Bone marrow (tissue), 2 donors: ENCODE results near the gene IFI44.

ENCODE experiments used
- DNase-seq, 2 donors: peaks; one replicate each; lab custom pipeline; 2025; lab: John Stamatoyannopoulos, UW

IFI44 gene, protein sequence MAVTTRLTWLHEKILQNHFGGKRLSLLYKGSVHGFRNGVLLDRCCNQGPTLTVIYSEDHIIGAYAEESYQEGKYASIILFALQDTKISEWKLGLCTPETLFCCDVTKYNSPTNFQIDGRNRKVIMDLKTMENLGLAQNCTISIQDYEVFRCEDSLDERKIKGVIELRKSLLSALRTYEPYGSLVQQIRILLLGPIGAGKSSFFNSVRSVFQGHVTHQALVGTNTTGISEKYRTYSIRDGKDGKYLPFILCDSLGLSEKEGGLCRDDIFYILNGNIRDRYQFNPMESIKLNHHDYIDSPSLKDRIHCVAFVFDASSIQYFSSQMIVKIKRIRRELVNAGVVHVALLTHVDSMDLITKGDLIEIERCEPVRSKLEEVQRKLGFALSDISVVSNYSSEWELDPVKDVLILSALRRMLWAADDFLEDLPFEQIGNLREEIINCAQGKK

DNA sequence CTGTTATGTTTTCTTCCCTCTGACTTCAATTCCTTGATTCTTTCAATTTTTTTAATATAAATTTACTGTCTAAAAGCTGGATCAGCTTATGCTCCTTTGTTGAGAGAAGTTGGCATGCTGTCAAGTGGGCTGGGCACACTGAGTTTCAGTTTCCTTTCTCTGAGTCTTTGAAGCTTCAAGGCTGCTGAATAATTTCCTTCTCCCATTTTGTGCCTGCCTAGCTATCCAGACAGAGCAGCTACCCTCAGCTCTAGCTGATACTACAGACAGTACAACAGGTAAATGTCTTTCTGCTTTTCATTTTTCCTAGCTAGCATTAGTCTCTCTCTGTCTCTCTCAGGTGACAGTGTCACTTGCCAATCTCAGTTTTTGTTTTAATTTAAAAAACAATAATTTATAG, at the start of gene IFI44:
IFI44 (plus strand) TSS at position 204 of the 400 bp plus-strand sequence. CDS start 365 bp downstream, outside the sequence.
- peak in 1 of 2 donors; percentile 81 for DNase-seq

DNA sequence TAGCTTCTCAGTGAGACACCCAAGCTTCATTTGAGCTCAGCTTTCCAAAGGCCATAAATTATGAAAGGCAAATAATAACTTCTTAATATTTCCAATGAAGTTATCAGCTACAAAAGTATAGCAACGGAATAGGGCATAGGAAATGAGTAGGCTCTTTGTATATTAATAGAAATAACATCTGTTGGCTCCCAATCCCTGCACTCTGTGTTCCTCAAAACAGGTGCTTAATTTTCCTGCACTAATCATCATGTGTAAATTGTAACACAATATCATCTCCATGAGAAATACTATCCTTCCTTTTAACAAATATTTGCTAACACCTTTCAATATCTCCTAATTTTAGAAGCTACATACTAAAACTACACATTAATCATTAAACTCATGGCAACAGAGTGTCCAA, 48.6 kb upstream of the IFI44 start:
- DNase-seq: no peak

DNA sequence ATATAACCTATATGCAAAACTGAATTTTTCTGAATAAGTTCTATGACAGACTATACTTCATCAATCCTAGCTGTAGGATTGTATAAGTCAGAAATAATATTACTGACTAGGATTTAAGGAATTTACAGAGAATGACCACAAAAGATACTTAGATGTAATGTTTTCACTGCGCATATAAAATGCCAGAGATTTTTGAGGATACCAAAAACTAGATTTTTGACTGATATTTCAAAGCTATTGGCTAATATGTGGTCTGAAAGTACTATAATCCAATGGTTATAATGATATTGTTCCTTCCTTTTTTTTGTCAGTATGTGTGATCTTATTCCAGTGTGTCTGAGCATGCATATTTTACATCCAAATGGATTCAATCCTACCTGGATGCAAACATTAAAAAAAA, 46.4 kb upstream of the IFI44 start:
- no peak for DNase-seq

DNA sequence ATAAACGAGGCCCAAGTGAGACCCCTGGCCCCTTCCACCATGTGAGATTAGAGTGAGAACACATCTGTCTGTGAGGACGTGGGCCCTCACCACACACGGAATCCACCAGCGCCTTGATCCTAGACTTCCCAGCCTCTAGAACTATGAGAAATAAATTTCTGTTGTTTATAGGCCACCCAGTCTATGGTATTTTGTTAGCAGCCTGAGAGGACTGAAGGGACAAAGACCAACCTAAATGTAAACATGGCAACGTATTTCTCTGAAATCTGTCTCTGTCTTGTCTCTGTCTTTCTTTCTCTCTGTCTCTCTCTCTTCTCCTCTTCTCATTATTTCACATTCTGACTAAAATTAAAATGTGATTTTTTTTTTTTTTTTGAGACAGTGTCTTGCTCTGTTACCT, 45.0 kb upstream of the IFI44 start:
- DNase-seq: no peak

DNA sequence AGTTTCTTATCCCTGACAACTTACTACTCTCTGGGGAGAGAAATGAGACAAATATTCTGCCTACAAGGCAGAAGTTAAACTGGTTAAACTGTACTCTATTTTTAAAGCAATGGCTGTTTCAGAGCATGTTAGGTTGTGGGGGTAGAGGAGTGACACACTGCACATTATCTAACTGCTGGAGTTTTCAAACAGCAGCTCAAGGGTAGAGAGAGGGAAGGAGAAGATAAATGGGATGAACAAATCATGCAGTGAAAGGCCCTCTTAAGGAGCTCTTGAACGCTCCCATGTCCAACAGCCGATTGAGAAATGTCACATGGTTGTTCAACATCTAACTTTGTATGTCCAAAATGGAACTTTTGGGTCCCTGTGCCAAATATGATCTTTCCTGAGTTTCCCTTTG, 43.4 kb upstream of the IFI44 start:
- no peak for DNase-seq

DNA sequence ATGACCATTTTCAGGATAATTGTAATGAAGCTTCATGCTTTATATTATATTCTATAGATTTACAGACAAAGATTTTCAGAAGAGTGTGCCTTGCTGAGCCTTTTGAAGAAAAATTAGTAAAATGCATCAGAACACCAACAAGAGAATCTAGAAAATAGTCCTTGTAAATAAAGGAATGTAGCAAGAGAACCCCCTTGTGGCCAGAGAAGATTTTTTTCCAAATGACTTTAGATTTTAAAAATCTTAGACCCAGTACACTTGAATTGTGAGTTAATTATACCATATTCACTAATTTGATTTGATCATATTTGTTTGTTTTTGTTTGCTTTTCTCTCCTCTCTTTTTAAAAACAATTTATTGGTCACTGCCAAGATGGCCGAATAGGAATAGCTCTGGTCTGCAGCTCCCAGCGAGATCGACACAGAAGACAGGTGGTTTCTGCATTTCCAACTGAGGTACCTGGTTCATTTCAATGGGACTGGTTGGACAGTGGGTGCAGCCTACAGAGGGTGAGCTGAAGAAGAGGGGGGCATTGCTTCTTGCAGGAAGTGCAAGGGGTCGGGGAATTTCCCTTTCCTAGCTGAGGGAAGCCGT, 42.2 kb upstream of the IFI44 start:
- DNase-seq: no peak

DNA sequence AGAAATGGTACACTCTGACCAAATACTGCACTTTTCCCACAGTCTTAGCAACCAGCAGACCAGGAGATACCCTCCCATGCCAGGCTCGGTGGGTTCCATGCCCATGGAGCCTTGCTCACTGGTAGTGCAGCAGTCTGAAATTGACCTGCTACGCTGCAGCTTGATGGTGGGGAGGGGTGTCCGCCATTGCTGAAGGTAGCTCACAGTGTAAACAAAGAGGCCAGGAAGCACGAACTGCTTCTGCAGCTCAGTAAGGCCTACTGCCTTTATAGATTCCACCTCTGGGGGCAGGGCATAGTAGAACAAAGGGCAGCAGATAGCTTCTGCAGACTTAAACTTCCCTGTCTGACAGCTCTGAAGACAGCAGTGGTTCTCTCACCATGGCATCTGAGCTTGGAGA, 41.7 kb upstream of the IFI44 start:
- DNase-seq: no peak

DNA sequence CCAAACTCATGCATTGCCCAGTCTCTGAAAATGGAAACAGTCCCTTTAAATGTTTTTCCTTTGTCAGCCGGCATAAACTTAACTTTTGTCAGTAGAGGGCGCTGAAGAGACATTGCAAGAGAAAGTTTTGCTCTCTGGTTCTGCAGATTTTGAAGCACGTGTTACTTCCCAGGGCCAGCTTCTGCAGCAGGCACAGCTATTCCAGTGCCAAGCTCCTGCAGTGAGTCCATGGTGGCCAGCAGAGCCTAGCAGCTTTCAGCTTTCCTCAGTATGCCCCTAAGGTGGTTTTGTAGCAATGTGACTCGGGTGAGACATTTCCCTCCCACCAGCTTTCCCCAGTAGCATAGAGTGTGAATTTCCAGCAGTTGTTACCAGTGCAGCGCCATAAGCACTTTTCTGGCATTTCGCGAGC, 32.0 kb upstream of the IFI44 start:
- DNase-seq: peak in 1 of 2 donors; percentile 73

DNA sequence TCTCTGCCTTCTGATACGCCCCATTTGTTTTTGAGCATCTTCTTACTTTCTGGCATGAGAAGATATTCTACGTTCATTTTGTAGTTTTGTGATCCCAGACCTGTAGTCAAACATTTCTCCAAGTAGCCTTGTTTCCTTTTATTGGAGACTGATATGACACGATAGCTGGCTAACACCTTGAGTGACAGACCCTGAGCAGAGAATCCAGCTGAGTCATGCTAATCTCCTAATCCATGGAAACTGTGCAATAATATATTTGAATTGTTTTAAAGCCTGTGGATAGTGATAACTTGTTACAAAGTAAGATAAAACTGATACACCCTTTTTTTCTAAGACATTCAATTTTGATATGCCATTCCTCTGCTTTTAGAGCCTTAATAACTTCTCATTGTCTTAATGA, 30.6 kb upstream of the IFI44 start:
- DNase-seq: no peak

DNA sequence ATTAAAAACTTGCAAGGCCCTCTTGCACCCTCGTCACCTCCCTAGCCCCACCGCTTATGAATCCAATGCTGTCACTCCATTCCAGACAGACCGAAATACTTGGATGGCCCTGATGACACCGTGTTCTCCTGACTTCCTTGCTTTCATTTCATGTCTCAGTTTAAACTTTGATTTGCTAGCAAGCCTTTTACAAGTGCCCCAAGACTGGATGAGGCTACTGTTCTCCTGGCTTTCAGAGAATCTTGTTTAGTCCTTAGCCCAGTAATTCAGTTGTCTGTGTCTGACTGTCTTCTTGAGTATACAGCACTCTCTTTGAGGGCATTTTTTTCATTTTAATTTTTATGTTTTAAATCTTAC, 30.2 kb upstream of the IFI44 start:
- no peak for DNase-seq

DNA sequence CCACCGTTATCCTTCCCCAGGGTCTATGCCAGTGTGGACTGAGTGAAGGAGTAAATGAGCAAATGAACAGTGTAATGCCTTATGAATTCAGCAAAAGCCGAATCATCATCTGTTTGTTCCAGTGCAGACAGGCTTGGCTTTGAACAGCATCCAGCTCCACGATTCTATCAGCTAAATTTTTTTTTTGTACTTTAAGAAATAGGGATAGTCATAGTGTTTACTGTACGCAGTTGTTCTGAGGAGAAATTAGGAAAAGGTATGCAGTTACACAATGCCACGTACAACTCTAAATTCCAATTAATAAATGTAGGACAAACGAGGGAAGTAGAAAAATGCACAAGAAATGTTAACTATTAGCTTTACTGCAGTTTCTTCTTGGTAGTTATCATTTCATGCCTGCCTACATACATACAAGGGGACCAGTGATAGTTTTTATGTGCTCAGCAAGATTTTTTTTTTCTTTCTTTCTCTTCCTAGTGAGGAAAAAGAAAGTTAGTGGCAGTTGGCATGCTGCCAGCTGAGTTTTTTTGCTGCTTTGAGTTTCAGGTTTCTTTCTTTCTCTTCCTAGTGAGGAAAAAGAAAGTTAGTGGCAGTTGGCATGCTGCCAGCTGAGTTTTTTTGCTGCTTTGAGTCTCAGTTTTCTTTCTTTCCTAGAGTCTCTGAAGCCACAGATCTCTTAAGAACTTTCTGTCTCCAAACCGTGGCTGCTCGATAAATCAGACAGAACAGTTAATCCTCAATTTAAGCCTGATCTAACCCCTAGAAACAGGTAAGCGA, 29.6 kb upstream of the IFI44 start, which contains the start of gene IFI44L:
IFI44L (plus strand) TSS at position 646 of the 777 bp plus-strand sequence. CDS start 7,468 bp downstream, outside the sequence.
- DNase-seq: peak in 1 of 2 donors; percentile 56

DNA sequence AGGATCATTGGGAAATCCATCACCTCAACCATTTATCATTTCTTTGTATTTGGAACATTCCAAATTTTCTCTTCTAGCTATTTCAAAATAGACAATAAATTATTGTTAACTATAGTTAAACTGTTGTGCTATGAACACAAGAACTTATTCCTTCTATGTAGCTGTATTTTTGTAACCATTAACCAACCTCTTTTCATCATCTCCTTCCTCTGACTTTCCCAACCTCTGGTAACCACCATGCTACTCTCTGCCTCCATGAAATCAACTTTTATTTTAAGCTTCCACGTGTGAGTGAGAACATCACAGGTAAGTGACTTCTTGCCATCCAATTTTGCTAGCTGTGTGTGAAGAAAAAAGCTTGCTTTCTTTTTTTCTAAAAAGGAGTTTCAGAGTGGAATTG, 29.0 kb upstream of the IFI44 start:
- DNase-seq: no peak

DNA sequence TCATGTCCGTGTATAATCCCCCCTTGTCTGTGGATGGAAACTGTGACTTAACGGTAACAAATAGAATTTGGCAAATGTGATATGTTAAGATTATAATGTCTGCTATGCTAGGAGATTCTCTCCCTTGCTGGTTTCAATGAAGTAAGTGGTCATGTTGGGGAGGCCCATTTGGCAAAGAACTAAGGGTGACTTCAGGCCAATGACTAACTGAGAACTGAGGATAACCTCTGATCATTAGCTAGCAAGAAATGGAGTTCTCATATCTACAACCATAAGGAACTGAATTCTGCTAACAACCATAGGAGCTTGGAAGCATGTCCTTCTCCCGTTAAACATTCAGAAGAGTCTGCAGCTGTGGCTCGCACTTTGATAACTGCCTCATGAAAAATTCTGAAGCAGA, 27.1 kb upstream of the IFI44 start:
- no peak for DNase-seq

DNA sequence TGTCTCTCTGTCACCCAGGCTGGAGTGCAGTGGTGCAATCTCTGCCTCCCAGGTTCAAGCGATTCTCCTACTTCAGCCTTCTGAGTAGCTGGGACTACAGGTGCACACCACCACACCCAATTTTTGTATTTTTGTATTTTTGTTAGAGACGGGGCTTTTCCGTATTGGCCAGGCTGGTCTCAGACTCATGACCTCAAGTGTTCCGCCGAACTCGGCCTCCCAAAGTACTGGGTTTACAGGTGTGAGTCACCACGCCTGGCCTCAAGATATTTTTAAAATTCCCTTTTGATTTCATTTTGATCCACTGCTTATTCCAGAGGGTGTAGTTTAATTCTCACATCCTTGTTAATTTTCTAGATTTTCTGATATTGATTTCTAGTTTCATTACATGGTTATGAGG, 25.6 kb upstream of the IFI44 start:
- no peak for DNase-seq

DNA sequence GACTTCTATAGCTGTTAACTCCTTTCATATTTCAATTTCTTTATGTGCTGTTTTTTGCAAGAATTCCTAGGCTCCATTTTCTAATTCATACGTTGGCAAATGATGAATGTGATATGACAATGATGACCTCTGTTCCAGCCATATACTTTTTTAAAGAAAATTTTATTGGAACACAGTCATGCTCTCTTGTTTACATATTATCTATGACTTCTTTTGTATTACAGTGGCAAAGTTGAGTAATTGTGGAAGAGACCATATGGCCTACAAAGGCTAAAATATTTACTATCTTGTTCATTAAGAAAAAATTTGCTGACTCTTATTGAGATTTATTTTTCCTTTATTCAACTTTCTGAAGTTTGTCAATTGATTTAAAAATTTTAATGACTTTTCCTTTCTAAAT, 22.3 kb upstream of the IFI44 start:
- DNase-seq: no peak

DNA sequence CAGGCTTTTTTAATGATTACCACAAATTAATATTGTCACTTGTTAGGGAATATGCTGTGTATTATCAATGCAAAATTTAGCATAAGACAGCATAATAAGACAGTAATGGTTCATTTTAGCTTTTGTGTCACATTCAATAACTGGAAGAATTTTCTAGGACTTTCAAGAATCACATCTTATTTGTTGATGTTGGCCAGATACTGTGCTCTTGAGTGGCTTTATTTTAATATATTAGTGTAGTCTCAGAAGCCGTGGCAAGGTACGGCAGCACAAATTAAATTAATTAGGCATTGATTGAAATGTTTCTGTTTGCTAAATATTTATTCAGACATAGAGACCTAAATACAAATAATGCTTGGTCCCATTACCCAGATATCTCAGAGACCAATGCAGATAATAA, 19.0 kb upstream of the IFI44 start:
- DNase-seq: no peak

DNA sequence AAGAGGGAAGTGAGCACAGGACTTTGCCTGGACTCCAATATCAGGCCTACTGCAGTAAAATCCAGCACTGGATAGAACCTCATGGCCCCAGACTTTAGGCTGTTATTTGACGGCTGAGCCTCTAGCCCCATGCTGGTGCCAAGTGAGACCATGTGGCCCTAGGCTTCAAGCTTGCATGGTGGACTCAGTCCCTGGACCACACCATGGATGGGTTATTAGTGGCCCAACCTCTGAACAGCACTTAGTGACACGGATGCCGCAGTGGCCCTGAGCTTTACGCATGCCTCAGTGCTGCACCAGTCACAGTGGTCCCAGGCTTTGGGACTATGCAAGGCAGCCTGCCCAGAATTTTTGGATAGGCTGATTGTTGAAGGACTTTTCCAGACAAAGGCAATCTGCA, 16.4 kb upstream of the IFI44 start:
- no peak for DNase-seq

DNA sequence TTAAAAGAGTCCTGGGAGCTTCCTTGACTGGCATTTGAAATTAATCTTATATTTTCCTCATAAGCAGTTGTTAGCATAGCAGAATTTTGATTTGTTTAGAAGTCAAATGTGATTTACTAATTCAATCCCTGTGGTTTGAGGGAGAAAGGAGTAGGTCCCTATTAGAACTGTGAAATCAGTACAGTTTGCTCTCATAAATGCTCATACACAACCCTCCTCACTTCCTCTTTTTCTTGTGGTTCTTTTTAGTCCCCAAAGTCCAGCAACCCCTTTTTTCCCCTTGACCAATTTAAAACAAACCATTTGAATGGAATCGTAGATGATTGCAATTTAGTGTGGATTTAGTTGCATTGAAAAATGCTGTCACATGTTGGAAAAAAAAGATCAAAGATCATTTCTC, 9.2 kb upstream of the IFI44 start:
- DNase-seq: no peak

DNA sequence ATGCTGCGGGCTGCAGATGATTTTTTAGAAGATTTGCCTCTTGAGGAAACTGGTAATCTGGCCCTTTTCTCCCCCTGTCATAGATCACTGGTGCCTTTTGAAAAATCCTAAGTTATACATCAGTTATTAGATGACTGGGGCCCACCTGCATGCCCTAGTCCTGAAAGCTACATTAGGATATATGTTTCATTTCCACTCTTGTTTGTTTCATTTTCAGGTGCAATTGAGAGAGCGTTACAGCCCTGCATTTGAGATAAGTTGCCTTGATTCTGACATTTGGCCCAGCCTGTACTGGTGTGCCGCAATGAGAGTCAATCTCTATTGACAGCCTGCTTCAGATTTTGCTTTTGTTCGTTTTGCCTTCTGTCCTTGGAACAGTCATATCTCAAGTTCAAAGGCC, 8.1 kb upstream of the IFI44 start:
- no peak for DNase-seq

DNA sequence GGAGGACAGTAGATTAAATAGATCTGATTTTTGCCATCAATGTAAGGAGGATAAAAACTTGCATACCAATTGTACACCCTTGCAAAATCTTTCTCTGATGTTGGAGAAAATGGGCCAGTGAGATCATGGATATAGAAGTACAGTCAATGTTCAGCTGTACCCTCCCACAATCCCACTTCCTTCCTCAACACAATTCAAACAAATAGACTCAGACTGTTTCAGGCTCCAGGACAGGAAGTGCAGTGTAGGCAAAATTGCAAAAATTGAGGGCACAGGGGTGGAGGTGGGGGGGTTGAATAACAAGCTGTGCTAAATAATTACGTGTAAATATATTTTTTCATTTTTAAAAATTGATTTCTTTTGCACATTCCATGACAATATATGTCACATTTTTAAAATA, 3.9 kb upstream of the IFI44 start:
- peak in 1 of 2 donors; percentile 82 for DNase-seq

DNA sequence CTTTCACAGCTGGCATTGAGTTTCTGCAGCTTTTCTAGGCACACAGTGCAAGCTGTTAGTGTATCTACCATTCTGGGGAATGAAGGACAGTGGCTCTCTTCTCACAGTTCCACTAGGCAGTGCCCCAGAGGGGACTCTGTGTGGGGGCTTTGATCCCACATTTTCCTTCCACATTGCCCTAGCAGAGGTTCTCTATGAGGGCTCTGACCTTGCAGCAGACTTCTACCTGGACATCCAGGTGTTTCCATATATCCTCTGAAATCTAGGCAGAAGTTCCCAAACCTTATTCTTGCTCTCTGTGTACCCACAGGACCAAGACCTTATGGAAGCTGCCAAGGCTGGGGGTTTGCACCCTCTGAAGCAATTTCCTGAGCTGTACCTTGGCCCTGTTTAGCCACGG, 2.4 kb upstream of the IFI44 start:
- DNase-seq: no peak

DNA sequence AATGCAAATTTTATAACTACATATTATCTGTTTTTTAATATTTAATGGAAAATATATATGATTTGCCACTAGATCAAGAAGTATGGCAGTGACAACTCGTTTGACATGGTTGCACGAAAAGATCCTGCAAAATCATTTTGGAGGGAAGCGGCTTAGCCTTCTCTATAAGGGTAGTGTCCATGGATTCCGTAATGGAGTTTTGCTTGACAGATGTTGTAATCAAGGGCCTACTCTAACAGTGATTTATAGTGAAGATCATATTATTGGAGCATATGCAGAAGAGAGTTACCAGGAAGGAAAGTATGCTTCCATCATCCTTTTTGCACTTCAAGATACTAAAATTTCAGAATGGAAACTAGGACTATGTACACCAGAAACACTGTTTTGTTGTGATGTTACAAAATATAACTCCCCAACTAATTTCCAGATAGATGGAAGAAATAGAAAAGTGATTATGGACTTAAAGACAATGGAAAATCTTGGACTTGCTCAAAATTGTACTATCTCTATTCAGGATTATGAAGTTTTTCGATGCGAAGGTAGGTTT, 556 bp downstream of the IFI44 start:
- no peak for DNase-seq

DNA sequence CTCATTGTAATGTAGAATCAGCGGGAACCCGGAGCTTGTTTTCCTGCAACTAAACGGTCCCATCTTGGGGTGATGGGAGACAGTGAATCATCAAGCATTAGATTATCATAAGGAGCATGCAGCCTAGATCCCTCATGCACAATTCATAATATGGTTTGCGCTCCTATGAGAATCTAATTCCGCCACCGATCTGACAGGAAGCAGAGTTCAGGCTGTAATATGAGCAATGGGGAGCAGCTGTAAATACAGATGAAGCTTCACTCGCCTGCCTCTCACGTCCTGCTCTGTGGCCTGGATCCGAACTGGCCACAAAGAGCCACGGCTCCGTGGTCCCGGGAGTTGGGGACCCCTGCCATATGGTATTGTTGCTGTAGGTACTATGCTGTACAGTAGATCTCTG, 1.6 kb downstream of the IFI44 start:
- DNase-seq: peak in 1 of 2 donors; percentile 43
